GM21529 (cell line): ENCODE measurements around the gene ZNF521.
"Not testable (repeated sequence)": the region's sequence is repeated elsewhere in the genome, so short reads cannot be mapped to it uniquely, and the experiment has no call there.

ENCODE experiments used
- ATAC-seq: cut with Tn5 transposase; IDR thresholded peaks from one replicate; pipeline ENCODE4 v1.9.1; 2021; ENCODE audit not compliant: unreplicated experiment

ZNF521 gene

GRCh38 chr18:25295624-25296138 lies 56.3 kb downstream of the ZNF521 start:
- ATAC-seq = no peak

- no peak for ATAC-seq
These were observed 60.8 kb downstream of the ZNF521 start for GRCh38 chr18:25291150-25291549.

- ATAC-seq = no peak
These were observed 62.9 kb downstream of the ZNF521 start for GRCh38 chr18:25289001-25289631.

- no peak for ATAC-seq
These were observed 63.5 kb downstream of the ZNF521 start for GRCh38 chr18:25288340-25288938.

GRCh38 chr18:25287106-25287505 lies 64.9 kb downstream of the ZNF521 start:
- ATAC-seq = no peak

GRCh38 chr18:25284861-25285550 lies 67.0 kb downstream of the ZNF521 start:
- ATAC-seq = no peak

GRCh38 chr18:25284281-25284680 lies 67.7 kb downstream of the ZNF521 start:
- ATAC-seq = no peak

GRCh38 chr18:25283781-25284180 lies 68.2 kb downstream of the ZNF521 start:
- no peak for ATAC-seq

GRCh38 chr18:25282896-25283703 lies 68.9 kb downstream of the ZNF521 start:
- no peak for ATAC-seq

GRCh38 chr18:25282282-25282681 lies 69.7 kb downstream of the ZNF521 start:
- no peak for ATAC-seq

- no peak for ATAC-seq
These were observed 70.4 kb downstream of the ZNF521 start for GRCh38 chr18:25281556-25281955.

GRCh38 chr18:25279961-25280360 lies 72.0 kb downstream of the ZNF521 start:
- ATAC-seq = no peak

- no peak for ATAC-seq
These were observed 72.4 kb downstream of the ZNF521 start for GRCh38 chr18:25279556-25279955.

GRCh38 chr18:25279133-25279532 lies 72.8 kb downstream of the ZNF521 start:
- no peak for ATAC-seq

- ATAC-seq = no peak
These were observed 73.6 kb downstream of the ZNF521 start for GRCh38 chr18:25278394-25278793.

- no peak for ATAC-seq
These were observed 76.5 kb downstream of the ZNF521 start for GRCh38 chr18:25275412-25276001.

- ATAC-seq = no peak
These were observed 77.0 kb downstream of the ZNF521 start for GRCh38 chr18:25274926-25275325.

- ATAC-seq = not testable (repeated sequence)
These were observed 84.9 kb downstream of the ZNF521 start for GRCh38 chr18:25266931-25267527.

GRCh38 chr18:25262920-25263319 lies 89.0 kb downstream of the ZNF521 start:
- no peak for ATAC-seq

- no peak for ATAC-seq
These were observed 90.2 kb downstream of the ZNF521 start for GRCh38 chr18:25261768-25262167.

GRCh38 chr18:25256439-25256838 lies 95.5 kb downstream of the ZNF521 start:
- no peak for ATAC-seq
